HG03175 (cell line): Measurements from ENCODE around the gene INTS7.
"Not testable (repeated sequence)": the region's sequence is repeated elsewhere in the genome, so short reads cannot be mapped to it uniquely, and the experiment has no call there.

ENCODE experiments used
- ATAC-seq: cut with Tn5 transposase; IDR thresholded peaks from one replicate; pipeline ENCODE4 v1.9.1; 2021; ENCODE audit warnings: mild to moderate bottlenecking, moderate library complexity; ENCODE audit not compliant: unreplicated experiment

INTS7 gene

GRCh38 chr1:211986628-211987254 lies 48.6 kb downstream of the INTS7 start:
- no peak for ATAC-seq

GRCh38 chr1:211985556-211986264 lies 49.6 kb downstream of the INTS7 start:
- peak; percentile 98 for ATAC-seq

- ATAC-seq = no peak
Observed at GRCh38 chr1:211978596-211978995, 56.8 kb downstream of the INTS7 start.

GRCh38 chr1:211975152-211975941 lies 60.0 kb downstream of the INTS7 start:
- no peak for ATAC-seq

GRCh38 chr1:211973541-211973940 lies 61.8 kb downstream of the INTS7 start:
- ATAC-seq = no peak

- ATAC-seq = no peak
Observed at GRCh38 chr1:211968200-211968834, 67.0 kb downstream of the INTS7 start.

- ATAC-seq = no peak
Observed at GRCh38 chr1:211967704-211968103, 67.7 kb downstream of the INTS7 start.

- no peak for ATAC-seq
Observed at GRCh38 chr1:211965108-211965805, 70.1 kb downstream of the INTS7 start.

- no peak for ATAC-seq
Observed at GRCh38 chr1:211959680-211960079, 75.7 kb downstream of the INTS7 start.

- ATAC-seq = no peak
Observed at GRCh38 chr1:211959221-211959620, 76.1 kb downstream of the INTS7 start.

GRCh38 chr1:211954028-211954427 lies 81.3 kb downstream of the INTS7 start:
- ATAC-seq = not testable (repeated sequence)

GRCh38 chr1:211953543-211953942 lies 81.8 kb downstream of the INTS7 start:
- ATAC-seq = not testable (repeated sequence)

GRCh38 chr1:211952299-211952698 lies 83.1 kb downstream of the INTS7 start:
- no peak for ATAC-seq

GRCh38 chr1:211951856-211952255 lies 83.5 kb downstream of the INTS7 start:
- peak; percentile 89 for ATAC-seq

- ATAC-seq = no peak
Observed at GRCh38 chr1:211948377-211948776, 87.0 kb downstream of the INTS7 start.

- ATAC-seq = no peak
Observed at GRCh38 chr1:211947396-211948295, 87.7 kb downstream of the INTS7 start.

GRCh38 chr1:211944733-211945500 lies 90.4 kb downstream of the INTS7 start:
- ATAC-seq = no peak

GRCh38 chr1:211942583-211942982 lies 92.8 kb downstream of the INTS7 start:
- no peak for ATAC-seq

- ATAC-seq = peak; percentile 77
Observed at GRCh38 chr1:211939876-211940468, 95.4 kb downstream of the INTS7 start.
